ENCODE measurements around the gene SIGLEC1. TPM values are rescaled to one million over a fixed set of nuclear protein-coding genes. Genes with fewer than 3 reads are reported as not detected.
A peak's percentile ranks its signal among the peaks of the same experiment; 100 is the strongest.

The SIGLEC1 gene
- total RNA-seq, 2 experiments from 2014 or later: 0.08 to 0.11 TPM

- H3K9me3 Mint-ChIP-seq: no peaks in the 10 kb centered on the region
- H3K36me3 ChIP-seq (ENCODE audit: insufficient read depth, low read length): no peaks in the 10 kb centered on the region
- H3K4me3 Mint-ChIP-seq: no peak overlapping the region
- H3K36me3 Mint-ChIP-seq (ENCODE audit: low read depth): no peaks in the 10 kb centered on the region
- H3K27ac ChIP-seq (ENCODE audit: low read depth in 1 of 2, low read length in 2 of 2): no peak overlapping the region
- DNase-seq (peak in 1 of 14 experiments; percentile 26), ATAC-seq (ENCODE audit: poor library complexity) (no peak)
- H3K4me1 ChIP-seq (ENCODE audit: insufficient read depth, low read length): peaks cover 5% of the 10 kb centered on the region
- CTCF ChIA-PET: interaction anchor here (1.0 kb wide), 1 partner anchor 151 kb away, joined by 3 read pairs; no protein-coding TSS in a partner anchor
- TF ChIP-seq, protein P1, sequence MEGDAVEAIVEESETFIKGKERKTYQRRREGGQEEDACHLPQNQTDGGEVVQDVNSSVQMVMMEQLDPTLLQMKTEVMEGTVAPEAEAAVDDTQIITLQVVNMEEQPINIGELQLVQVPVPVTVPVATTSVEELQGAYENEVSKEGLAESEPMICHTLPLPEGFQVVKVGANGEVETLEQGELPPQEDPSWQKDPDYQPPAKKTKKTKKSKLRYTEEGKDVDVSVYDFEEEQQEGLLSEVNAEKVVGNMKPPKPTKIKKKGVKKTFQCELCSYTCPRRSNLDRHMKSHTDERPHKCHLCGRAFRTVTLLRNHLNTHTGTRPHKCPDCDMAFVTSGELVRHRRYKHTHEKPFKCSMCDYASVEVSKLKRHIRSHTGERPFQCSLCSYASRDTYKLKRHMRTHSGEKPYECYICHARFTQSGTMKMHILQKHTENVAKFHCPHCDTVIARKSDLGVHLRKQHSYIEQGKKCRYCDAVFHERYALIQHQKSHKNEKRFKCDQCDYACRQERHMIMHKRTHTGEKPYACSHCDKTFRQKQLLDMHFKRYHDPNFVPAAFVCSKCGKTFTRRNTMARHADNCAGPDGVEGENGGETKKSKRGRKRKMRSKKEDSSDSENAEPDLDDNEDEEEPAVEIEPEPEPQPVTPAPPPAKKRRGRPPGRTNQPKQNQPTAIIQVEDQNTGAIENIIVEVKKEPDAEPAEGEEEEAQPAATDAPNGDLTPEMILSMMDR (IDR thresholded peaks at IDR 0.05): no peak
- peaks cover 25% of the 10 kb centered on the region for H3K27me3 Mint-ChIP-seq
- peaks cover 0 to 2% of the 10 kb centered on the region in 2 experiments for H3K27me3 ChIP-seq (ENCODE audit: control insufficient read depth in 1 of 2, insufficient read depth in 2 of 2, low read length in 2 of 2)
- intact Hi-C loops (cut with DNase I, micrococcal nuclease): loop anchor here in 1 of 2 experiments (5.0 kb wide), 1 partner anchor 152 kb away; no protein-coding TSS in a partner anchor
- H3K9me3 ChIP-seq (ENCODE audit: control insufficient read depth in 1 of 2, insufficient read depth in 1 of 2, low read length in 2 of 2): no peaks in the 10 kb centered on the region
- no peak overlapping the region for H3K27ac Mint-ChIP-seq
- H3K4me1 Mint-ChIP-seq (ENCODE audit: low read depth): no peaks in the 10 kb centered on the region
- H3K4me3 ChIP-seq (ENCODE audit: low read length): no peak overlapping the region
- POLR2A ChIA-PET: no interaction called here
These were observed 1.7 kb upstream of the SIGLEC1 start for GRCh38 chr20:3714092-3714491.

GRCh38 chr20:3711484-3711941 lies 887 bp downstream of the SIGLEC1 start:
- Histone ChIP-seq H3K27ac (ENCODE audit: low read depth in 1 of 2, low read length in 2 of 2) (no peak overlapping the region), H3K36me3 (ENCODE audit: insufficient read depth, low read length) (no peaks in the 10 kb centered on the region), H3K4me3 (ENCODE audit: low read length) (no peak overlapping the region), H3K9me3 (ENCODE audit: control insufficient read depth in 1 of 2, insufficient read depth in 1 of 2, low read length in 2 of 2) (no peaks in the 10 kb centered on the region), H3K27me3 (ENCODE audit: control insufficient read depth in 1 of 2, insufficient read depth in 2 of 2, low read length in 2 of 2) (no peaks in the 10 kb centered on the region), H3K4me1 (ENCODE audit: insufficient read depth, low read length) (peaks cover 5% of the 10 kb centered on the region)
- intact Hi-C loops (cut with DNase I, micrococcal nuclease): loop anchor here in 1 of 2 experiments (5.0 kb wide), 1 partner anchor 149 kb away; no protein-coding TSS in a partner anchor
- ATAC-seq (ENCODE audit: poor library complexity) (no peak), DNase-seq (peak in 1 of 14 experiments; percentile 31)
- no peaks in the 10 kb centered on the region for H3K9me3 Mint-ChIP-seq
- no peaks in the 10 kb centered on the region for H3K36me3 Mint-ChIP-seq (ENCODE audit: low read depth)
- no peak overlapping the region for H3K4me3 Mint-ChIP-seq
- peaks cover 12% of the 10 kb centered on the region for H3K27me3 Mint-ChIP-seq
- no peak overlapping the region for H3K27ac Mint-ChIP-seq
- POLR2A ChIA-PET: interaction anchor here (0.6 kb wide), 1 partner anchor 378 kb away, joined by 3 read pairs; no protein-coding TSS in a partner anchor
- H3K4me1 Mint-ChIP-seq (ENCODE audit: low read depth): no peaks in the 10 kb centered on the region
- CTCF ChIA-PET: interaction anchor here (0.6 to 1.8 kb wide), 9 partner anchors 9 to 658 kb away, joined by 3 to 18 read pairs (median 4); partner anchors contain the start of gene ADISSP
- TF ChIP-seq, protein P1 (IDR thresholded peaks at IDR 0.05): no peak

- Histone ChIP-seq H3K27ac (ENCODE audit: low read depth in 1 of 2, low read length in 2 of 2) (no peak overlapping the region), H3K4me1 (ENCODE audit: insufficient read depth, low read length) (peaks cover 5% of the 10 kb centered on the region), H3K4me3 (ENCODE audit: low read length) (no peak overlapping the region), H3K27me3 (ENCODE audit: control insufficient read depth in 1 of 2, insufficient read depth in 2 of 2, low read length in 2 of 2) (no peaks in the 10 kb centered on the region), H3K9me3 (ENCODE audit: control insufficient read depth in 1 of 2, insufficient read depth in 1 of 2, low read length in 2 of 2) (no peaks in the 10 kb centered on the region), H3K36me3 (ENCODE audit: insufficient read depth, low read length) (no peaks in the 10 kb centered on the region)
- POLR2A ChIA-PET: interaction anchor here (0.6 kb wide), 1 partner anchor 378 kb away, joined by 3 read pairs; no protein-coding TSS in a partner anchor
- intact Hi-C loops (cut with DNase I, micrococcal nuclease): loop anchor here in 1 of 2 experiments (5.0 kb wide), 1 partner anchor 149 kb away; no protein-coding TSS in a partner anchor
- TF ChIP-seq, protein P1 (IDR thresholded peaks at IDR 0.05): peak; percentile 93
- peak; percentile 61 for ATAC-seq (ENCODE audit: poor library complexity)
- Mint-ChIP-seq H3K4me3 (no peak overlapping the region), H3K36me3 (ENCODE audit: low read depth) (no peaks in the 10 kb centered on the region), H3K27me3 (peaks cover 8% of the 10 kb centered on the region), H3K9me3 (no peaks in the 10 kb centered on the region), H3K4me1 (ENCODE audit: low read depth) (no peaks in the 10 kb centered on the region), H3K27ac (no peak overlapping the region)
- peak; percentile 50 to 82 (median 70) for DNase-seq
- CTCF ChIA-PET: interaction anchor here (0.6 to 1.8 kb wide), 10 partner anchors 9 to 657 kb away, joined by 3 to 18 read pairs (median 4); partner anchors contain the start of gene ADISSP
These were observed 1.5 kb downstream of the SIGLEC1 start for GRCh38 chr20:3710703-3711483.
